Kidney (tissue), 14 donors: ENCODE data around the gene NOP9. TPM values are rescaled to one million over a fixed set of nuclear protein-coding genes. Genes with fewer than 3 reads are reported as not detected.

Experiments
- DNase-seq, 5 donors: peaks; one replicate each; pipeline ENCODE4 v3.0.0-alpha.2; 2013 to 2020
- FAIRE-seq: peaks from 2 replicates; lab custom pipeline; 2012; peaks lifted over from hg19 to GRCh38; lab: Jason Lieb, UNC
- H3K27ac ChIP-seq, 2 donors: one replicate each; pipeline ENCODE4 v1.7.0; 2013; ENCODE audit warnings: low read depth in 2 of 2, low read length in 2 of 2, inconsistent platforms in 1 of 2
- H3K27me3 ChIP-seq: one replicate; pipeline ENCODE4 v1.7.1; 2013; ENCODE audit warnings: low read length, inconsistent platforms; ENCODE audit not compliant: control insufficient read depth, insufficient read depth
- H3K36me3 ChIP-seq, 3 donors: one replicate each; pipeline versions ENCODE4 v1.7.0 to v1.7.1; 2013; ENCODE audit warnings: low read length in 3 of 3, control low read depth in 1 of 3, inconsistent platforms in 1 of 3; ENCODE audit not compliant: insufficient read depth in 3 of 3, control insufficient read depth in 2 of 3
- H3K4me1 ChIP-seq, 3 donors: one replicate each; pipeline versions ENCODE4 v1.7.0 to v1.7.1; 2013; ENCODE audit warnings: low read length in 3 of 3, inconsistent platforms in 1 of 3, low read depth in 1 of 3; ENCODE audit not compliant: control insufficient read depth in 2 of 3, insufficient read depth in 2 of 3
- H3K4me3 ChIP-seq, 3 donors: one replicate each; pipeline versions ENCODE4 v1.7.0 to v1.8.1; 2013; ENCODE audit warnings: low read length in 3 of 3, control low read depth in 1 of 3, inconsistent platforms in 1 of 3
- H3K9ac ChIP-seq, 3 donors: one replicate each; pipeline versions ENCODE4 v1.7.0 to v1.7.1; 2013; ENCODE audit warnings: low read length in 3 of 3, control low read depth in 1 of 3, inconsistent platforms in 1 of 3
- H3K9me3 ChIP-seq, 3 donors: one replicate each; pipeline versions ENCODE4 v1.7.0 to v1.7.1; 2013; ENCODE audit warnings: low read length in 3 of 3, control low read depth in 1 of 3, inconsistent platforms in 1 of 3; ENCODE audit not compliant: control insufficient read depth in 2 of 3, insufficient read depth in 1 of 3
- CTCF ChIP-seq: IDR thresholded peaks from 3 replicates; pipeline ENCODE4 v1.5.1; 2012; ENCODE audit warnings: mild to moderate bottlenecking, moderate library complexity, borderline replicate concordance; ENCODE audit not compliant: insufficient read depth; ENCODE audit errors: extremely low read depth
- intact Hi-C: fragments of 100-400 bp; cut with DNase I; formaldehyde crosslinking; loops from one replicate; pipeline ENCODE4 v1.11.1; 2022
- polyA plus RNA-seq: library from polyadenylated mRNA; stranded (reverse); fragments of 350-450 nt; fragmentation: Illumina TruSeq; extraction: RNeasy Lipid Tissue Mini Kit (QIAGEN cat#74804); gene quantifications from one replicate; pipeline ENCODE4 v1.2.3, GENCODE V29; 2014; ENCODE audit warnings: low read depth, low replicate concordance; ENCODE audit not compliant: insufficient read depth
- total RNA-seq: library from RNA; stranded (reverse); fragmentation: NEBNext Ultra II Directional; extraction: Animal tissue kit (Norgen Biotek cat#: 25700); gene quantifications from one replicate; pipeline ENCODE4 v1.2.1, GENCODE V29; 2021
- donor health status: control.
- donor health status: control.
- donor health status: control.
- donor health status: control.
- donor health status: control.
- donor health status: DM: yes; HTN: yes; CAD: no.
- donor health status: Normal renal cell carcinoma (clear cell type).

The NOP9 gene
- total and polyA plus RNA-seq, 2 donors from 2014 or later, result 8.6 to 25.7 TPM

- H3K4me1 ChIP-seq, result peaks cover 0 to 10% (median 0%) of the 10 kb centered on the region in 3 donors
- H3K27ac ChIP-seq, result no peak overlapping the region
- peaks cover 0 to under 1% (median 0%) of the 10 kb centered on the region in 3 donors for H3K36me3 ChIP-seq
- no peak for TF ChIP-seq CTCF
- FAIRE-seq (no peak), DNase-seq (no peak)
- no peak overlapping the region for H3K4me3 ChIP-seq
- H3K27me3 ChIP-seq, result no peaks in the 10 kb centered on the region
- H3K9ac ChIP-seq, result no peak overlapping the region
- H3K9me3 ChIP-seq, result no peaks in the 10 kb centered on the region
- intact Hi-C loops, result no loop called here
Measured at GRCh38 chr14:24272467-24272866, 27.2 kb upstream of the NOP9 start.

GRCh38 chr14:24273422-24273998 is 26.1 kb upstream of the NOP9 start:
- Histone ChIP-seq H3K4me3 (no peak overlapping the region), H3K36me3 (no peaks in the 10 kb centered on the region), H3K9ac (no peak overlapping the region), H3K4me1 (peaks cover 0 to 10% (median 0%) of the 10 kb centered on the region in 3 donors), H3K27ac (no peak overlapping the region), H3K27me3 (no peaks in the 10 kb centered on the region), H3K9me3 (no peaks in the 10 kb centered on the region)
- TF ChIP-seq CTCF, result no peak
- DNase-seq, result no peak
- FAIRE-seq, result no peak
- intact Hi-C loops, result no loop called here

- H3K36me3 ChIP-seq, result no peaks in the 10 kb centered on the region
- FAIRE-seq (no peak), DNase-seq (no peak)
- H3K27me3 ChIP-seq, result no peaks in the 10 kb centered on the region
- no peaks in the 10 kb centered on the region for H3K9me3 ChIP-seq
- H3K4me1 ChIP-seq, result peaks cover 0 to 10% (median 0%) of the 10 kb centered on the region in 3 donors
- no peak for TF ChIP-seq CTCF
- H3K27ac ChIP-seq, result no peak overlapping the region
- intact Hi-C loops, result no loop called here
- no peak overlapping the region for H3K4me3 ChIP-seq
- H3K9ac ChIP-seq, result no peak overlapping the region
Measured at GRCh38 chr14:24274101-24274543, 25.5 kb upstream of the NOP9 start.
